GM10248 (cell line): Measurements from ENCODE around the gene BLOC1S1.

ENCODE experiments used
- CTCF ChIA-PET: fragments of 300-600 bp; sonication (Branson Sonifier 250); formaldehyde crosslinking; extraction: SDS; loops from one replicate; lab custom pipeline; 2021; ENCODE audit warnings: antibody characterized with exemption; lab: Yijun Ruan, JAX
- POLR2A ChIA-PET: fragments of 350-650 bp; sonication (Branson Sonifier 250); formaldehyde crosslinking; extraction: SDS; loops from one replicate; lab custom pipeline; 2020; ENCODE audit warnings: antibody characterized with exemption; lab: Yijun Ruan, JAX
- DNase-seq: peaks from one replicate; pipeline ENCODE4 v3.0.0; 2012; ENCODE audit errors: extremely low spot score
- CTCF ChIP-seq: IDR thresholded peaks from 2 replicates; pipeline ENCODE4 v1.5.1; 2012; ENCODE audit warnings: mild to moderate bottlenecking, low read depth; ENCODE audit errors: extremely low read depth, missing control alignments, control extremely low read depth

BLOC1S1 gene

GRCh38 chr12:55707219-55707671, 8.6 kb upstream of the BLOC1S1 start:
- no peak for TF ChIP-seq CTCF
- CTCF ChIA-PET: interaction anchor here (1.3 to 3.8 kb wide), 5 partner anchors 18 to 62 kb away, joined by 3 to 16 read pairs (median 4); no protein-coding TSS in a partner anchor
- POLR2A ChIA-PET: no interaction called here
- no peak for DNase-seq

- POLR2A ChIA-PET: interaction anchor here (0.6 kb wide), 1 partner anchor 336 kb away, joined by 6 read pairs; no protein-coding TSS in a partner anchor
- TF ChIP-seq CTCF: no peak
- peak; percentile 81 for DNase-seq
- CTCF ChIA-PET: interaction anchor here (1.6 to 2.1 kb wide), 2 partner anchors 17 to 31 kb away, joined by 3 to 5 read pairs; no protein-coding TSS in a partner anchor
Observed at GRCh38 chr12:55707841-55708694, 7.8 kb upstream of the BLOC1S1 start, which contains the start of gene ITGA7. Gene ITGA7, minus strand, starts transcription at chr12:55707904. Its CDS starts 222 bp downstream, at chr12:55707682.

GRCh38 chr12:55708695-55709233, 7.1 kb upstream of the BLOC1S1 start:
- CTCF ChIA-PET: no interaction called here
- DNase-seq: no peak
- POLR2A ChIA-PET: no interaction called here
- TF ChIP-seq CTCF: no peak

GRCh38 chr12:55711786-55712553, 3.9 kb upstream of the BLOC1S1 start:
- POLR2A ChIA-PET: no interaction called here

GRCh38 chr12:55712700-55713415, 3.0 kb upstream of the BLOC1S1 start:
- DNase-seq: no peak
- ChIA-PET POLR2A (no interaction called here), CTCF (interaction anchor here (1.1 to 3.0 kb wide), 6 partner anchors 8 to 71 kb away, joined by 3 to 9 read pairs (median 4); partner anchors contain the start of gene RDH5)
- no peak for TF ChIP-seq CTCF

More at GRCh38 chr12:55711786-55712553, 3.9 kb upstream of the BLOC1S1 start:
- TF ChIP-seq CTCF: no peak
- DNase-seq: no peak
- CTCF ChIA-PET: interaction anchor here (0.7 to 3.0 kb wide), 7 partner anchors 9 to 70 kb away, joined by 3 to 9 read pairs (median 3); partner anchors contain the start of gene RDH5
